Measurements from ENCODE around the gene ZNF107. TPM values are rescaled to one million over a fixed set of nuclear protein-coding genes. Genes with fewer than 3 reads are reported as not detected.

The ZNF107 gene
- total and polyA plus RNA-seq, 2 of the 13 experiments (the other 11 are each of a cell fraction or from before 2014, with no cell fraction given): 2.5 to 5.4 TPM

DNA sequence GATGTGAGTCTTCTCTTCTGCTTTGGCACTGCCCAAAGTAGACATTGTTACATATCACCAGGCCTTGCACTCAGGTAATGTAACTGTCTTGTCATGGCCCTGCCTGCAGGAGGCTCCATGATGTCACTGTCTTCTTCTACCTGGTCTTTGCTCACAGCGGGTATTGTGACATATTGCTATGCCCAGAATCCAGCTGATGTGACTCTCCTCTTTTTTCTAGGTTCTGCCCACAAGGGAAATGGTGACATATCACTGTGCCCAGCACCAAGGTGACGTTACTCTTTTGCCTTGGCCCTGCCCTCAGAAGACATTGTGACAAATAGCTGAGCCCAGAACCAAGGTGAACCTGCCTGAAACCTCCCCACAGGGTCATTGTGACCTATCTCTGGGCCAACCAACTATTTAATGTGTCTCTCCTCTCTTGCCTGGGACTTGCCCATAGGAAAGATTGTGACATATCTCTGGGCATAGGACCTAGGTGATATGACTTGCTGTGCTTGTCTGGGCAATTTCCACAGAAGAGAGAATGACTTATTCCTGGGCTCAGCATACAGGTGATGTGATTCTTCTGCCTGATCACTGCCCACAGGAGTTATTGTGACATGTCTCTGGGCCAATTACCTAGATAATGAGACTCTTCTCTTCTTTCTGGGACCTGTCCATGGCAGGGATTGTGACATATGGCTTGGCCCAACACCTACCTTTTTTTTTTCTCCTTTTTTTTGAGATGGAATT is 26.5 kb upstream of the ZNF107 start (continued):
- TF ChIP-seq CEBPG (CRISPR knock-in tag; IDR thresholded peaks at IDR 0.05): peak; percentile 39; the same call in 1 of the 2 replicates
- peak; percentile 51 for TF ChIP-seq STAG1 (CRISPR knock-in tag; IDR thresholded peaks at IDR 0.05)
- no peak for TF ChIP-seq ETV6 (CRISPR knock-in tag; conservative IDR thresholded peaks at IDR 0.05)
- TF ChIP-seq, protein P1, sequence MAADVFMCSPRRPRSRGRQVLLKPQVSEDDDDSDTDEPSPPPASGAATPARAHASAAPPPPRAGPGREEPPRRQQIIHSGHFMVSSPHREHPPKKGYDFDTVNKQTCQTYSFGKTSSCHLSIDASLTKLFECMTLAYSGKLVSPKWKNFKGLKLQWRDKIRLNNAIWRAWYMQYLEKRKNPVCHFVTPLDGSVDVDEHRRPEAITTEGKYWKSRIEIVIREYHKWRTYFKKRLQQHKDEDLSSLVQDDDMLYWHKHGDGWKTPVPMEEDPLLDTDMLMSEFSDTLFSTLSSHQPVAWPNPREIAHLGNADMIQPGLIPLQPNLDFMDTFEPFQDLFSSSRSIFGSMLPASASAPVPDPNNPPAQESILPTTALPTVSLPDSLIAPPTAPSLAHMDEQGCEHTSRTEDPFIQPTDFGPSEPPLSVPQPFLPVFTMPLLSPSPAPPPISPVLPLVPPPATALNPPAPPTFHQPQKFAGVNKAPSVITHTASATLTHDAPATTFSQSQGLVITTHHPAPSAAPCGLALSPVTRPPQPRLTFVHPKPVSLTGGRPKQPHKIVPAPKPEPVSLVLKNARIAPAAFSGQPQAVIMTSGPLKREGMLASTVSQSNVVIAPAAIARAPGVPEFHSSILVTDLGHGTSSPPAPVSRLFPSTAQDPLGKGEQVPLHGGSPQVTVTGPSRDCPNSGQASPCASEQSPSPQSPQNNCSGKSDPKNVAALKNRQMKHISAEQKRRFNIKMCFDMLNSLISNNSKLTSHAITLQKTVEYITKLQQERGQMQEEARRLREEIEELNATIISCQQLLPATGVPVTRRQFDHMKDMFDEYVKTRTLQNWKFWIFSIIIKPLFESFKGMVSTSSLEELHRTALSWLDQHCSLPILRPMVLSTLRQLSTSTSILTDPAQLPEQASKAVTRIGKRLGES (CRISPR knock-in tag; IDR thresholded peaks at IDR 0.05; ENCODE audit: borderline replicate concordance): no peak
- TF ChIP-seq, protein P2, sequence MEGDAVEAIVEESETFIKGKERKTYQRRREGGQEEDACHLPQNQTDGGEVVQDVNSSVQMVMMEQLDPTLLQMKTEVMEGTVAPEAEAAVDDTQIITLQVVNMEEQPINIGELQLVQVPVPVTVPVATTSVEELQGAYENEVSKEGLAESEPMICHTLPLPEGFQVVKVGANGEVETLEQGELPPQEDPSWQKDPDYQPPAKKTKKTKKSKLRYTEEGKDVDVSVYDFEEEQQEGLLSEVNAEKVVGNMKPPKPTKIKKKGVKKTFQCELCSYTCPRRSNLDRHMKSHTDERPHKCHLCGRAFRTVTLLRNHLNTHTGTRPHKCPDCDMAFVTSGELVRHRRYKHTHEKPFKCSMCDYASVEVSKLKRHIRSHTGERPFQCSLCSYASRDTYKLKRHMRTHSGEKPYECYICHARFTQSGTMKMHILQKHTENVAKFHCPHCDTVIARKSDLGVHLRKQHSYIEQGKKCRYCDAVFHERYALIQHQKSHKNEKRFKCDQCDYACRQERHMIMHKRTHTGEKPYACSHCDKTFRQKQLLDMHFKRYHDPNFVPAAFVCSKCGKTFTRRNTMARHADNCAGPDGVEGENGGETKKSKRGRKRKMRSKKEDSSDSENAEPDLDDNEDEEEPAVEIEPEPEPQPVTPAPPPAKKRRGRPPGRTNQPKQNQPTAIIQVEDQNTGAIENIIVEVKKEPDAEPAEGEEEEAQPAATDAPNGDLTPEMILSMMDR (CRISPR knock-in tag; IDR thresholded peaks at IDR 0.05): peak; percentile 45
- TF ChIP-seq ZNF354B (CRISPR knock-in tag; IDR thresholded peaks at IDR 0.05): no peak
- no peak for TF ChIP-seq MBNL3 (CRISPR knock-in tag; conservative IDR thresholded peaks at IDR 0.05)
- TF ChIP-seq CREB1 (IDR thresholded peaks at IDR 0.05): peak; percentile 42
- TF ChIP-seq CREB1 (CRISPR knock-in tag; IDR thresholded peaks at IDR 0.05): no peak
